ENCODE data around the gene ZW10. TPM values are rescaled to one million over a fixed set of nuclear protein-coding genes. Genes with fewer than 3 reads are reported as not detected.
"Not testable (repeated sequence)": the region's sequence is repeated elsewhere in the genome, so short reads cannot be mapped to it uniquely, and the experiment has no call there.

Gene ZW10
- total RNA-seq, 4 donors from 2014 or later: 11.3 to 17.1 (median 15.2) TPM

GRCh38 chr11:113764527-113765219 lies 8.8 kb downstream of the ZW10 start:
- intact Hi-C loops (cut with DNase I): no loop called here
- Histone ChIP-seq H3K27me3 (no peaks in the 10 kb centered on the region), H3K4me3 (no peak overlapping the region), H3K4me1 (peaks cover 0 to 6% (median 0%) of the 10 kb centered on the region in 3 donors), H3K36me3 (peaks cover 0 to 81% (median 13%) of the 10 kb centered on the region in 3 donors), H3K27ac (no peak overlapping the region), H3K9me3 (no peaks in the 10 kb centered on the region)
- 79 to 80% methylated on average over 2 of the region's 2 CpGs for WGBS, 2 donors
- TF ChIP-seq POLR2A (IDR thresholded peaks at IDR 0.05): no peak
- TF ChIP-seq CTCF (IDR thresholded peaks at IDR 0.05): no peak
- DNase-seq: no peak

- H3K27ac ChIP-seq; H3K27me3 ChIP-seq; DNase-seq; H3K9me3 ChIP-seq; intact Hi-C loops (cut with DNase I); H3K4me3 ChIP-seq: not testable (repeated sequence)
- peaks cover 0 to 18% (median 0%) of the 10 kb centered on the region in 3 donors for H3K4me1 ChIP-seq
- 100% methylated on average over 2 of the region's 2 CpGs for WGBS, 2 donors
- peaks cover 0 to 82% (median 14%) of the 10 kb centered on the region in 3 donors for H3K36me3 ChIP-seq
Observed at GRCh38 chr11:113763040-113763439, 10.5 kb downstream of the ZW10 start.

GRCh38 chr11:113760241-113760640 lies 13.3 kb downstream of the ZW10 start:
- intact Hi-C loops (cut with DNase I): no loop called here
- no peak overlapping the region for H3K4me3 ChIP-seq
- no peaks in the 10 kb centered on the region for H3K27me3 ChIP-seq
- DNase-seq: no peak
- H3K27ac ChIP-seq: peak overlapping the region in 1 of 4 donors; percentile 40
- WGBS, 2 donors: 93 to 96% methylated on average over 3 of the region's 3 CpGs
- H3K9me3 ChIP-seq: no peaks in the 10 kb centered on the region
- no peak for TF ChIP-seq CTCF (IDR thresholded peaks at IDR 0.05)
- no peak for TF ChIP-seq POLR2A (IDR thresholded peaks at IDR 0.05)
- peaks cover 0 to 18% (median 0%) of the 10 kb centered on the region in 3 donors for H3K4me1 ChIP-seq
- H3K36me3 ChIP-seq: peaks cover 0 to 84% (median 8%) of the 10 kb centered on the region in 3 donors

GRCh38 chr11:113752932-113753331 lies 20.6 kb downstream of the ZW10 start:
- no peaks in the 10 kb centered on the region for H3K4me1 ChIP-seq
- WGBS, 2 donors: 91 to 98% methylated on average over 3 of the region's 3 CpGs
- peaks cover 0 to 83% (median 0%) of the 10 kb centered on the region in 3 donors for H3K36me3 ChIP-seq
- H3K4me3 ChIP-seq: no peak overlapping the region
- no peak for DNase-seq
- H3K9me3 ChIP-seq: no peaks in the 10 kb centered on the region
- H3K27me3 ChIP-seq: no peaks in the 10 kb centered on the region
- intact Hi-C loops (cut with DNase I): no loop called here
- H3K27ac ChIP-seq: no peak overlapping the region
- no peak for TF ChIP-seq POLR2A (IDR thresholded peaks at IDR 0.05)
- TF ChIP-seq CTCF (IDR thresholded peaks at IDR 0.05): no peak

- H3K27ac ChIP-seq: no peak overlapping the region
- TF ChIP-seq POLR2A (IDR thresholded peaks at IDR 0.05) (no peak), CTCF (IDR thresholded peaks at IDR 0.05) (no peak)
- 74 to 88% methylated on average over 1 of the region's 1 CpG for WGBS, 2 donors
- H3K4me3 ChIP-seq: no peak overlapping the region
- intact Hi-C loops (cut with DNase I): no loop called here
- H3K27me3 ChIP-seq: no peaks in the 10 kb centered on the region
- H3K36me3 ChIP-seq: peaks cover 6 to 100% (median 22%) of the 10 kb centered on the region in 3 donors
- DNase-seq: no peak
- H3K9me3 ChIP-seq: no peaks in the 10 kb centered on the region
- H3K4me1 ChIP-seq: no peaks in the 10 kb centered on the region
Observed at GRCh38 chr11:113736323-113736722, 37.2 kb downstream of the ZW10 start.

Data from esophagus squamous epithelium (tissue), 5 donors.